ENCODE results near the gene KBTBD12.

KBTBD12 gene

DNA sequence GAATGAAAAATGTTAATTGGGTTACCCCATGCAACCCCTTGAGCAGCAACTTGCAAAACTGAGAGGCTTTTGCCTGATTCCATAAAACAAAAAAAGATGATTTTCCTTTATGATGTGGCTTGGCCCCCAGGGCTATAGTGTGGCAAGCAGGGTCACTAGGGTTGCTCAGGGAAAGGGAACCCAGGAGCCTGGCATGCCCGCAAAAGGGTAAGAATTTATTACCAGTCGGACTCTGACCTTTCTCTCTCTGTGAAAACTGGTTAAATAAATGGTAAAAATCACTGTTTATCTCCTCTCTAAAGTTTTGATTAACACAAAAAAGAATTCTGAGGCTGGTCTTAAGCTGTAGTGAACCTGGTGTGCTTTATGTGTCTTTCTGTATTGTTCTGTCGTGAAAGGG is 99.5 kb downstream of the KBTBD12 start:
- no peak for DNase-seq (ENCODE audit: low read depth)

DNA sequence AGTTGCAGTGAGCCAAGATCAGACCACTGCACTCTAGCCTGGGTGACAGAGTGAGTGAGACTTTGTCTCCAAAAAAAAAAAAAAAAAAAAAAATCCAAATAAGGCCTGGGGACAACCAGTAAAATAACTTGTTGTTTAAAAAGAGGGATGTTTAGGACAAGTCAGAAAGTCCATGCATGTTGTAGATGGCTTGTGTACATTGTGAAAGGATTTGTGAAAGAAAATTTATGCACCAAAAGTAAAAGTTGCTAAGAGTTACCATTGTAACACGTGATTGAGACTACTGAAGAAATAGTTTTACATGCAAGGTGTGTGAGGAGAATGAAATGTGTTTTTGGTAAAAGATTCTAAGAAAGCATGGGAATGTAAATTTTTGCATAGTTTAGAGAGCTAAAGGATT is 101.5 kb downstream of the KBTBD12 start:
- no peak for DNase-seq (ENCODE audit: low read depth)

DNA sequence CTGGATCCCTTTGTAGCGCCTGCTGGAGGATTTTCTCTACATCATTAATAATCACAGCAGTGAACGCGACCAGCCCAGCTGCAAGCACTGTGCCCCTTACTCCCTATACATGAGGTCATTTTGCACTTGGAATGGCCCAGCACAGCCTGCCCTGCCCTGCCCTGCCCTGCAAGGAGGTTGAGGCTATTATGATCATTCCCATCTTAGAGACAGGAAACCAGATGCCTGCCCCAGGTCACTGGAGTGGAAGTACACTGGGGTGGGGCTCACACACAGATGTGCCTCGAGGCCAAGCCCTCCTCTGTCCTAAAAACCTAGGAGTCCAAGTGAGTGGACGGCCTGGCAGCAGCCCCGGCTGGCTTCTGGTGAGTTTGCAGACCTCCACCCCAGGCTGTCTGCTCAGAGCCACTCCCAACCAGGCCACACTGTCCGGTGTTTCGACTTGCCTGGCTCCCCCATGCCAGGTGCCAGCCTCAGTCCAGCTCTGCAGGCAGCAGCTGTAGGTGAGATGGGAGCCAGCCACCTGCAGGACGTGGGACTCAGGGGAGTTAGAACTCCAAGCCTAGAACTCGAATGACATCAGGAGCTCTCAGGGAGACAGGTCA is 106.8 kb downstream of the KBTBD12 start:
- DNase-seq (ENCODE audit: low read depth), result no peak

DNA sequence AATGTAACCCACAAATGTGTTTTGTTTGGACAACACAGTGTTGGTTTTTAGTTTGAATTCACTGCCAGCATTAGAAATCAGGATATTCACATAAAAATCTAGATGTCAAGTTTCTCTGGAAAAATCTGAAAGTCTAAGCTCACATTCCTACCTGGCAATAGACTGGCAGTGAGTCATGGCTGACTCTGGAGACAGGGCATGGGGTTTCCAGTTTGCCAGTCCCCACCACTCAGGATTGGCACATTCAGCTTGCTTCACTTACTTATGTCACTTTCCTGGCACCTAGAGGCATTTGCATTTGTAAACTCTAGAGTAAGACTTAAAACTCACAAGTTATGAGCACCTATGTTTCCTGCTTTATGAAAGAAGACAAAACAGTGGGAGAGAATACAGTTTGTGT is 118.1 kb downstream of the KBTBD12 start:
- DNase-seq (ENCODE audit: low read depth), result no peak

DNA sequence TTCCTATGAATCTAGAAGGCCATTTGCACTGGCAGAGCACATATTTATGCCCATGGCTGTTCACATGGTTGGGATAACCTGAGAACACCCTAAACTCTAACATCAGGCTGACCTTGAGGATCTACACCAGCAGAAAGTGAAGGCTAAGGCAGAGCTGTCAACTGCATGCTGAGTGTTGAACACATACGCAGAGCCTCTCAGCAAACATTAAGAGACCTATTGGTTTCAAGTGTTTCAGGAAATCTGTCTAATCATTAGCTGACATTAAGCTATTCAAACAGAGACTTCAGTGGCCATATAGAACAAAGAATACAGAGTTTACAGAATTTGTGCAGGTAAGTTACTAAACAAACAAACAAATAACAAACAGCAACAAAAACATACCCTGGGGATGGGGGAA is 121.1 kb downstream of the KBTBD12 start:
- DNase-seq (ENCODE audit: low read depth), result no peak
